MV-4-11 (cell line): ENCODE data around the gene HAGH.
"Not testable (repeated sequence)": the region's sequence is repeated elsewhere in the genome, so short reads cannot be mapped to it uniquely, and the experiment has no call there.

ENCODE experiments used
- DNase-seq: peaks from one replicate; lab custom pipeline; 2025; lab: John Stamatoyannopoulos, UW

The HAGH gene

GRCh38 chr16:1826691-1827573 lies at the start of gene HAGH, which contains the start of gene FAHD1:
HAGH (minus strand) TSS chr16:1826825; CDS start chr16:1826787, 38 bp downstream.
FAHD1 (plus strand) TSS chr16:1827206; CDS start chr16:1827239, 33 bp downstream.
- peak; percentile 85 for DNase-seq

- not testable (repeated sequence) for DNase-seq
Observed at GRCh38 chr16:1876066-1876465, 49.4 kb upstream of the HAGH start.

- no peak for DNase-seq
Observed at GRCh38 chr16:1874854-1875253, 48.2 kb upstream of the HAGH start.

GRCh38 chr16:1871974-1872635 lies 45.5 kb upstream of the HAGH start, which contains the start of gene MEIOB:
MEIOB (minus strand) TSS chr16:1872164; CDS start chr16:1868175, 3,989 bp downstream.
- peak; percentile 69 for DNase-seq

DNA sequence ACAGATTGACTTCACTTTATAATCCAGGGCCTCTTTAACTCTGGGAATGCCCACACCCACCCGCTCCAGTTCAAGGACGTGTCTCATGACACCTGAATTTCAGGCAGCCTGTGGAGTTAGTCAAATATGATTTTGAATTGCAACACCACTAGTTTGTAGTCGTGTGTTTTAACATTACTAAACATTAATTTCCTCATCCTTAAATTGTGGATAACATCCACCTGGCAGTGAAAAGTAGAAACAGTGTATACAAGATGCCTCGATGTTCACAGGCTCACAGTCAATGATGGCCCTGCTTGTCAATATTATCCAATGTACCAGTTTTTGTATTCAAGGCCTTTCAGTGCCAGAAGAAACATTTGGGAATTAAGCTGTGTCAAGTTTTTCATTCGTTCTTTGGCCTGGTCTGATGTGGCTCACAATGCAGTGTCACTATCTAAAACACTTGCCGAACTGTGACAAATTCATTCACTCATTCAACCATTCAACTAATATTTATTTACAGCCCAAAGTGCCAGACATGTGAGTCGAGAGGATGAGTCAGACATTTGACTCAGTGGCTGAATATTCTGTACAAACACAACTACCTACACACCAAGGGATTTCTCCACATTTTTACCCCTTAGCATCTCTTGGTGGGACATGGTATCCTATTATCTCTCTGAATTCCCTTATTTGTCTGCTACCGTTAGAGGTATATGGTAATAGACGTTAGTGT lies 43.9 kb upstream of the HAGH start:
- DNase-seq, result no peak

- DNase-seq, result peak; percentile 4
Observed at GRCh38 chr16:1865902-1866690, 39.5 kb upstream of the HAGH start.

- no peak for DNase-seq
Observed at GRCh38 chr16:1863681-1864460, 37.2 kb upstream of the HAGH start.

DNA sequence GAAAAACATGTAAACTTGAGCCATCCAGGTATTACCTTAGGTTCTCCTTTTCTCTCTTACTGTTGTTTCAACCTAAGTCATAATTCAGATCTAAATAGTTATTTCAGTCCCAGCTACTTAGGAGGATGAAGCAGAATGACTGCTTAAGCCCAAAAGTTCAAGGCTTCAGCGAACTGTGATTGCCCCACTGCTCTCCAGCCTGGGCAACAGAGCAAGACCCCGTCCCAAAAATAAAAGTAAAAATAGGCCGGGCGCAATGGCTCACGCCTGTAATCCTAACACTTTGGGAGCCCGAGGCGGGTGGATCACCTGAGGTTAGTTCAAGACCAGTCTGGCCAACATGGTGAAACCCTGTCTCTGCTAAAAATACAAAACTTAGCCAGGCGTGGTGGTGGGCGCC lies 35.8 kb upstream of the HAGH start:
- no peak for DNase-seq

- DNase-seq, result no peak
Observed at GRCh38 chr16:1861730-1862129, 35.1 kb upstream of the HAGH start.

DNA sequence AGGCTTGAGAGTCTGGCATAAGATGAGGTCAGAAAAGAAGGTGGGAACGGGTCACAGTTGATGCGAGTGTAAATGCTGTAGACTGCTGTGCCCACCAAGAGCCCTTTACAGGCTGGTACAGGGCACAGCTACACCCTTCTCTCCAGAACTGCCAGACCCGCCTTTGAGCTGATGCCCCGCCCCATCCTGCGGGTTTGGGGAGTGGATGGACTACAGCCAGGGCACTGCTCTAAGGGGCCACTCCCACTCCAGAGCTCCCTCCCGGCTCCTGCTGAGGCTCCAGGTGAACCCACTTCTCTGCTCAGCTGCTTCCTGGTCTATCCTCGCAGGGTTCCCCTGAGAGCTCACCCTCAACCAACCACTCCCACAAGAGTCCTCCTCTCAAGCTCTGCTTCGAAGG lies 33.0 kb upstream of the HAGH start:
- DNase-seq, result no peak

- no peak for DNase-seq
Observed at GRCh38 chr16:1858189-1858865, 31.7 kb upstream of the HAGH start.

DNA sequence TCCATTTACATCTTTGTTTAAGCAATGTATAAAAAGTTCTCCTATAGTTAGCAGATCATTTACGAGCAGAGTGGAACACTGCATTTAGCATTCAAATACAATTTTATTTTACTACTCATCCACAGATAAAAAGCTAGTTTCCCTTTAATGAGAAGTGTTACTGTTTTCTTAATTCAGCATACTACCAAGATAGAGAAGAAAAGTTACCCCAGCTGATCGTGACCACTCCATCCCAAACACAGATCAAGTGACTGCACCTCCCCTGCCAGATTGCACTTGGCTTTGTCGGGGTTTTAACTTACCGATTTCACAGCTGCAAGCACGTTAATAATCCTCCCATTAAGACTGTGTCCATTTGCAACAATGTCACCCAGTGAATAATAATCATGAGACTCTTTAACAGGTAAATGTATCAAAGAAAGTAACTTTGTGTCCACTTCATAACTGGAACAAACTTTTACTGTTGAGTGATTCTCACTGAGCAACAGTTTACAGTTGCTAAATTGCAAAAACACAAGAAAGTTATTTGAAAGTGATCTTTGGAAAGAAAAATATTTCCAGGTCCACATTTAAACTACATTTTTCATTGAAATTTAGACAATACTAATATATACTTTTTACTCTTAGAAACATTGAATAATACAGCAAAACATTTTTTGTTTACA lies 30.9 kb upstream of the HAGH start:
- DNase-seq, result no peak

DNA sequence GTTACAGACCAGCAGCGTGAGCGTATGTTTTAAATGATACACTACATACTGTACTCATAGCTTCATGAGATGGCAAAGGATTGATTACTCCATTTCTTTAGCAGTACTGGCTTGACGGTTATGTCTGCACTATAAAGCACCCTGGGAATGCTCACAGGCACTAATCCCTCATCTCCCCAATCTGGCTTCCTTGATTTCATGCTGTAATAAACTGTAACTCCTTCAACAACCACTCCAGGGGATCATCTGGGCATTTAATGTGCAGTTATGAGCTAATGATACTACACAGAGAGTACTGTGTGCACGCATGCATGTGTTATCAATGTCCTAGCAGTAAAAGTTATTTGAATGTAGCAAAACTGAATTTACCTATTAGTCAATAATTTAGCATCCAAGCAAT lies 25.2 kb upstream of the HAGH start:
- no peak for DNase-seq

DNA sequence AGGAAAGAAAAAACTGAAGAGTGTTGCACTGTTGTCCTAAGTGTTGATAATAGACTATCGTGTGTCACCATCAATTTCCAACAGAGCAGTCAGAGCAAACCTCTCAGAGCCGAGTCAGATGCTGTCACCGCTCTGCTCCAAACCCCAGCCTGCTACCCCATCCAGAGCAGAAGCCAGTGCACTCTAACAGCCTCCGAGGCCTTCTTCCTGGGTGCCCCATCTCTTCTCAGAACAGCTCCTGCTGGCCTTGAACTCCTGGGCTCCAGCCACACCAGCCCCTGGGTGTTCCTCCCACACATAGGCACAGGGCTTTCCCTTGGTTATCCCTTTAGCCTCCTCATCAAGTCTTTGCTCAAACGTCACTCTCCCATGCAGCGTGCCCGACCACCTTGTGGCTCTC lies 24.4 kb upstream of the HAGH start:
- DNase-seq, result no peak

DNA sequence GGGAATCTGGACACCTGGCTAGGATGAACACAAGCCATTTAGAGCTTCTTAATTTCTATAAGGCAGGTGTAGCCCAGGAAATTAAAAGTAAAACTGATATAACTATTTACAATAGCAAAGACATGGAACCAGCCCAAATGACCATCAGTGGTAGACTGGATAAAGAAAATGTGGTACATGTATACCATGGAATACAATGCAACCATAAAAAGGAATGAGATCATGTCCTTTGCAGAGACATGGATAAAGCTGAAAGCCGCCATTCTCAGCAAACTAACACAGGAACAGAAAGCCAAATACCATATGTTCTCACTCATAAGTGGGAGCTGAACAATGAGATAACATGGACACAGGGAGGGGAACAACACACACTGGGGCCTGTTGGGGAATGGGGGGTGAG lies 19.8 kb upstream of the HAGH start:
- DNase-seq, result no peak

DNA sequence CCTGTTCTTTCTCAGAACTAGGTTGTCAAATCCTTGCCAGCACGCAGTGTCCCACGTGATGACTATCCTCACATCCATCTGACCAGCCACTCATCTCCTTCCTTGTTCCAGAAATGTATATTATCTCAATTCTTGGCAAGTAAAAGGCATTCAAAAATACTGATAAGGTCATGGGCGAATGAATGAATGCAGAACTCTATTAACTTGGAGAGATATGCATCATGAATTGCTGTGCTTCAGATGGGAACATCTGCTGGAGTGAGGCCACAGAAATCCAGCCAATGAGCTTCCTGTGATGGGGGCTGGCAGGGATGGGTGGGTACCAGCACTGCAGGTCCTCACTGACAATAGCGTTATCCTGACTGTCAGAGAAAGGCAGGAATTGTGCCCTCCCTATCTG lies 19.4 kb upstream of the HAGH start:
- DNase-seq, result no peak

DNA sequence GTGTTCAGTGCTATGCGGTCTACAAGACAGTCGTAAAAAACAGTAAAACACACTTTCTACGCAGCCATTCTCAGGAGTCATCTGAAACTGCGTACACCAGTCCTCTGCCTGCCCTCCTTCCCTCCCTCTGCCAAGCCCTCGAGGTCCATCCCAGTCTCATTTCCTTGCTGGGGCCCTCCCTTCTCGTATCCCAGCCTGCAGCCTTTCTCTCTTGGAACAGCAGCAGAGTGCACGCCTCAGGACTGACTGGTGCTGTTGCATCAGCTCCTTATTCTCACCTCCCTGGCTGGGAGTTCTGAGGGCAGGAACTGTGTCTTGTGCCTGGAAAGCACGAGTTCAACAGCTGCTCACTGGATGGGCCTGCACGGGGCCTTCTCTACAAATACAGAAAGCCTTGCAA lies 12.9 kb upstream of the HAGH start:
- DNase-seq, result no peak

GRCh38 chr16:1834096-1834495 lies 7.5 kb upstream of the HAGH start:
- no peak for DNase-seq

GRCh38 chr16:1832838-1833454 lies 6.3 kb upstream of the HAGH start:
- DNase-seq, result no peak
